NT2/D1 (cell line): ENCODE measurements around the gene TMC2.

ENCODE experiments used
- YY1 ChIP-seq: IDR thresholded peaks from 2 replicates; pipeline ENCODE4 v1.6.1; 2011; ENCODE audit not compliant: insufficient read length, insufficient read depth
- ZNF274 ChIP-seq: IDR thresholded peaks from 2 replicates; pipeline ENCODE4 v1.6.1; 2011; ENCODE audit warnings: mild to moderate bottlenecking, low read depth, low read length

GRCh38 chr20:2663364-2663886, 127.1 kb downstream of the TMC2 start:
- TF ChIP-seq YY1 (no peak), ZNF274 (no peak)
